C4-2B (cell line): ENCODE data around the gene KCNJ10.
A peak's percentile ranks its signal among the peaks of the same experiment; 100 is the strongest.
"Not testable (repeated sequence)": the region's sequence is repeated elsewhere in the genome, so short reads cannot be mapped to it uniquely, and the experiment has no call there.

Experiments used
- H3K27ac ChIP-seq: fragments of 450-650 bp; 2 replicates; pipeline ENCODE4 v1.5.1; 2017
- ZFX ChIP-seq: fragments of 450-650 bp; IDR thresholded peaks from 2 replicates; pipeline ENCODE4 v1.6.1; 2017
- TF ChIP-seq, protein P1 (sequence below): fragments of 450-650 bp; conservative IDR thresholded peaks from 2 replicates; pipeline ENCODE4 v1.5.1; 2017; ENCODE audit warnings: mild to moderate bottlenecking

Gene KCNJ10

DNA sequence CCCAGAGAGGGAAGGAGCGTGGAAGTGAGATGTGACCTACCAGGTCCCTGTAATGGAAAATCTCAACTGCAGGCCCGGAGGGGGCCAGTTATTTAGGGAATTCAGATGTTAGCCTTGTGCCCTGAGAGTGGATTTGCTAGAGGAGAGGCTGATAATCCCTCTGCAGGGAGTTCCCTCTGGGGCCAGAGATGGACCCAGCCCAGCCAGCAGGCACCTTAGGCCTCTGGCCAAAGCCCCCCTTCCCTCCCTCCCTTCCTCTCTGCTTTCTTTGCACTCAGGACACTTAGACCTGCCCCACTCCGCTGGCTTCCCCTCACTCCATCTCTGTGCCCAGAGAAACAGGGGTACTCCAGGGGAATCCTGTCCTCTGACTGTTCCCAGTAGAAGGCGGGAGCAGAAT, 44.1 kb upstream of the KCNJ10 start:
- no peak overlapping the region for H3K27ac ChIP-seq
- TF ChIP-seq, protein P1, sequence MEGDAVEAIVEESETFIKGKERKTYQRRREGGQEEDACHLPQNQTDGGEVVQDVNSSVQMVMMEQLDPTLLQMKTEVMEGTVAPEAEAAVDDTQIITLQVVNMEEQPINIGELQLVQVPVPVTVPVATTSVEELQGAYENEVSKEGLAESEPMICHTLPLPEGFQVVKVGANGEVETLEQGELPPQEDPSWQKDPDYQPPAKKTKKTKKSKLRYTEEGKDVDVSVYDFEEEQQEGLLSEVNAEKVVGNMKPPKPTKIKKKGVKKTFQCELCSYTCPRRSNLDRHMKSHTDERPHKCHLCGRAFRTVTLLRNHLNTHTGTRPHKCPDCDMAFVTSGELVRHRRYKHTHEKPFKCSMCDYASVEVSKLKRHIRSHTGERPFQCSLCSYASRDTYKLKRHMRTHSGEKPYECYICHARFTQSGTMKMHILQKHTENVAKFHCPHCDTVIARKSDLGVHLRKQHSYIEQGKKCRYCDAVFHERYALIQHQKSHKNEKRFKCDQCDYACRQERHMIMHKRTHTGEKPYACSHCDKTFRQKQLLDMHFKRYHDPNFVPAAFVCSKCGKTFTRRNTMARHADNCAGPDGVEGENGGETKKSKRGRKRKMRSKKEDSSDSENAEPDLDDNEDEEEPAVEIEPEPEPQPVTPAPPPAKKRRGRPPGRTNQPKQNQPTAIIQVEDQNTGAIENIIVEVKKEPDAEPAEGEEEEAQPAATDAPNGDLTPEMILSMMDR, result no peak
- no peak for TF ChIP-seq ZFX

DNA sequence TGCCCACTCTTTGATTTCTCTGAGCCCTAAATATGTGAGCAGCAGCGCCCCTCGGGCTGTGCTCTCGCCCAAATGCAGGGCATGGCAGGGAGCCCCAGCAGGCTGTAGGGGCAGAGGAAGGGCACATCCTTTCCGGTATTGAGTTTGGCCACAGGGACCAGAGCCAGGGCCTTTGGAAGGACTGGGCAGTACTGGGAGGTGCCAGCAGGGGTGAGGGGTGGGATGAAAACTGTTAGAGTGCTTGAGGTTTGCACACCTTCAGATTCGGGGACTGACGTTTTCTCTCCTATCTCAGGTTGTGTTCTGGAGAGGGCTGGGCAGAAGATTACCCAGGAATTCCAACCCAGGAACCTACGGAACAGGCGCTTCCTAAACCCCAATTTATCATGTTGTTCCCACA, 43.4 kb upstream of the KCNJ10 start:
- TF ChIP-seq, protein P1, result no peak
- no peak for TF ChIP-seq ZFX

DNA sequence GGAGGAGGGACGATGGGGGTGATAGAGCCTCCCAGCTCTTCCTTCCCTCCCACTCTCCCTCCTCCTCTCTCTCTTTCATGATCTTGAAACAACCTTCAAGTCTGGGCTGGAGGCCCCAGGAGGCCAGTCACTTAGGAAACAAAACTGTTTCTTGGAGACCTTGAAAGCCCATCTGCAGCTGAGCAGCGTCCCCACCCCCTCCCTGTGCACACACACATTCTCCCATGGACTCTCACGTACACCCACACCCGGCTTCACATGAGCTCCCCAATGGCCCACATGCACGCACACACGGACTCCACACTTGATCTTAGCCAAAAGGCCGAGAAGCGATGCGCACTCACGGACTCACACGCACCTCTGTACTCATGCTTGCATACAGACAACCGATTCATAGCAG, 42.4 kb upstream of the KCNJ10 start:
- H3K27ac ChIP-seq, result no peak overlapping the region
- TF ChIP-seq, protein P1, result no peak
- no peak for TF ChIP-seq ZFX

More for the DNA sequence above, 43.4 kb upstream of the KCNJ10 start:
- no peak overlapping the region for H3K27ac ChIP-seq

DNA sequence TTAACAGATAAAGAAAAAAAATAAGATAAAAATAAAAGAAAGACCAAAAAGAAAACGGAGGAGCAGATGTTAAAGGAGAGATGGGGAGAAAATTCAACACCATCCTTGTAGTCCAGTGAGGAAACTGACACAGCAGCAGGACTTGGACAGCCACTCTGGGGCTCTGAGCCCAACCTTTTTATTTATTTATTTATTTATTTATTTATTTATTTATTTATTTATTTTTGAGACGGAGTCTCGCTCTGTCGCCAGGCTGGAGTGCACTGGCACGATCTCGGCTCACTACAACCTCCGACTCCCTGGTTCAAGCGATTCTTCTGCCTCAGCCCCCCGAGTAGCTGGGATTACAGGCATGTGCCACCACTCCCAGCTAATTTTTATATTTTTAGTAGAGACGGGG, 41.5 kb upstream of the KCNJ10 start:
- not testable (repeated sequence) for H3K27ac ChIP-seq

DNA sequence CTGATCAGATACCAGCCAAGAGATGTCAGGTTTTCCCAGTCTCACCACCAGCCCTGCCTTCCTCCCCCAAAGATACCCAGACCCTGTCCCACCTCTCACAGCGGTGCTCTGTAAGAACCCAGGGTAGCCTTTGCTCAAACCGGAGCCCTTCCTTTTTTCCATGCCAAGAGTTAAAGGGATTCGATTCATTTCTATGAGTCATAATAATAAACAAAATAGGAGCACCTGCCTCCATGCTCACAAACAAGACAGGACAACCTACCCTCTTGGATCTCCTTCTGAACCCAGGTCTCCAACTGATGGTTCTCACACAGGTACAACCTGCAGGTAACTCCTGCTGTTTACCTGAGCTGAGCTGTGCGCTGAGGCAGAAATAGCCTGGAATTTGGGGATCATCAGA, 39.7 kb upstream of the KCNJ10 start:
- no peak overlapping the region; the same call in 1 of the 2 replicates for H3K27ac ChIP-seq
- no peak for TF ChIP-seq ZFX
- TF ChIP-seq, protein P1, result no peak

DNA sequence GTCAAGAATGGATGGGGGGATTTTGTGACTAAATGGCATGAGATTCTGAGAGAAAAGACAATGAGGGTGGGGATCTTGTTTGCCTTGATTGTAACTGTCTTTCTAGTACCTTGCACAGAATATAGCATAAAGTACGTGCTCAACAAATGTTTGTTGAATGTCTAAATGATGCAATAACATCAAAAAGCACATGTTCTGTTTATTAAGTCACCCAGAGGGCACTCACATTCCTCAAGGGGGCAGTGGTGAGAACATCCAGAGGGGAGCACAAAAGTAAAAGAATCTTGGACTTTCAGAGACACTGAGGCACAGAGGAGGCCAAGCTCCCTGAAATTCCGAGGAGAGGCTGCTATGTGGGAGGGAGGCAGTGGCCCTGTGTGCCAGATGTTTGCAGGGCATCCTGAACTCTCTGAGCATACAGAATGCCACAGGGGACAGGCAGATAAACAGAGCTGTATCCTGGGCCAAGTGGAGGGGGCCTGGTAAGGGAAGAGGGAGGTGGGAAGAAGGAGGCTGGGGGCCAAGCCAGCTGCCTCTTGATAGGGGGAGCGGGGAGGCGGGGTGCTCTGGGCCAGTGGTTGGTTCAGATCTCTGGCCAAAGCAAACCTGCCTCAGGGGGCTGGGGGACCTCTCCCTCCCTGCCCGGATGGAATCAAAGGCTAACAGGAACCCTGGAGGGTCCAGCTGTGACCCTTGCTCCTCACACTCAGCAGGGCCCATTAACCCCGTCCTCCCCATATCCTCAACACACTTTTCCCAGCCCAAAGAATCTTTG, 39.1 kb upstream of the KCNJ10 start:
- TF ChIP-seq ZFX, result no peak
- TF ChIP-seq, protein P1, result no peak; the same call in 1 of the 2 replicates
- H3K27ac ChIP-seq, result 0 out of 2 replicates have a peak overlapping the region, but pooled peaks have one; percentile 2

DNA sequence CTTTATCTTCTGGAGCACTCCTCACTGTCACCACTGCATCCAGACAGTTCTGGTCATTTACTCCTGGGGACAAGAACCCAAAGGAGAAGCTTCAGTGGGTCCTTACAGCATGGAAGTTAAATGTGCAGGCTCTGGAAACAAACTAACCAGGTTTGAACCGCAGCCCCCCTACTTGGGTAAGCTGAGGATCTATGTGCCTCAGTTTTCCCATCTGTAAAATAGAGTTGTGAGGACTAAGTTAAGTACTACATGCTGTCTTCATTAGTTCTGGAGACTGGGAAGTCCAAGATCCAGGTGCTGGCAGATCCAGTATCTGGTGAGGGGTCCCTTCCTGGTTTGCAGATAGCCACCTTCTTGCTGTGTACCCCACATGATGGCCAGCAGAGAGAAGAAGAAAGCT, 37.6 kb upstream of the KCNJ10 start:
- TF ChIP-seq ZFX, result no peak
- TF ChIP-seq, protein P1, result no peak

DNA sequence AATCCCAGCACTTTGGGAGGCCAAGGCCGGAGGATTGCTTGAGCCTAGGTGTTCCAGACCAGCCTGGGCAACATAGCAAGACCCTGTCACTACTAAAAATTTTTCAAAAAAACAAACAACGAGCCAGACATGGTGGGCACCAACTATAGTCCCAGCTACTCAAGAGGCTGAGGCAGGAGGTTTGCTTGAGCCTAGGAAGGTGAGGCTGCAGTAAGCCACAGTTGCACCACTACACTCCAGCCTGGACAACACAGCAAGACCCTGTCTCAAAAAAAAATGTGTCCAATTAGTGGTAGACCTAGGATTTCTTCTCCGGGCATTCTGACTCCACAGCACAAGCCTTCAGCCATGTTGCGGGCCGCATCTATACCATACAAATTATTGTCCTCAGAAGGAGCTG, 35.2 kb upstream of the KCNJ10 start:
- no peak overlapping the region for H3K27ac ChIP-seq
- TF ChIP-seq, protein P1, result no peak
- no peak for TF ChIP-seq ZFX

More for the DNA sequence above, 37.6 kb upstream of the KCNJ10 start:
- H3K27ac ChIP-seq, result no peak overlapping the region
